Peyer's patch (tissue), 4 donors: ENCODE measurements around the gene SLC27A2. TPM values are rescaled to one million over a fixed set of nuclear protein-coding genes. Genes with fewer than 3 reads are reported as not detected.

Source experiments
- DNase-seq, 3 donors: peaks; one replicate each; pipeline ENCODE4 v3.0.0-alpha.2; 2017 to 2019
- H3K27ac ChIP-seq, 4 donors: fragments of 200-600 bp; sonication (generic); one replicate each; pipeline ENCODE4 v1.5.1; 2016 to 2019
- H3K27me3 ChIP-seq, 2 donors: fragments of 200-600 bp; sonication (generic); one replicate each; pipeline ENCODE4 v1.5.1; 2019
- H3K36me3 ChIP-seq, 3 donors: fragments of 200-600 bp; sonication (generic); one replicate each; pipeline ENCODE4 v1.5.1; 2016 to 2019
- H3K4me1 ChIP-seq, 4 donors: fragments of 200-600 bp; sonication (generic); one replicate each; pipeline ENCODE4 v1.5.1; 2016 to 2019
- H3K4me3 ChIP-seq, 4 donors: fragments of 200-600 bp; sonication (generic); 1 replicate in 3 of 4; 2 replicates in 1 of 4; pipeline ENCODE4 v1.5.1; 2016 to 2019; ENCODE audit warnings: mild to moderate bottlenecking in 1 of 4
- H3K9me3 ChIP-seq, 4 donors: fragments of 200-600 bp; sonication (generic); one replicate each; pipeline ENCODE4 v1.5.1; 2016 to 2019; ENCODE audit warnings: mild to moderate bottlenecking in 1 of 4
- CTCF ChIP-seq, 6 experiments: fragments of 450-650 bp in 4 of 6; fragments of 200-600 bp in 2 of 6; sonication (generic) in 1 of 6; IDR thresholded peaks; one replicate each; pipeline ENCODE4 v1.5.1; 2017 to 2019; ENCODE audit warnings: antibody characterized with exemption in 6 of 6, mild to moderate bottlenecking in 3 of 6, moderate library complexity in 1 of 6
- POLR2A ChIP-seq, 2 donors: fragments of 450-650 bp; IDR thresholded peaks; one replicate each; pipeline ENCODE4 v1.5.1; 2017; ENCODE audit warnings: antibody characterized with exemption in 2 of 2, mild to moderate bottlenecking in 2 of 2, moderate library complexity in 2 of 2
- total RNA-seq, 4 donors: library from RNA; depleted of rRNA; stranded (reverse); fragments of >200 nt; gene quantifications; one replicate each; pipeline ENCODE4 v1.1.0, GENCODE V29; 2016

The SLC27A2 gene
- total RNA-seq, 4 donors from 2014 or later, result 8.3 to 47.9 (median 32.3) TPM

- no peak for DNase-seq
- Histone ChIP-seq H3K4me1 (no peaks in the 10 kb centered on the region), H3K27me3 (no peaks in the 10 kb centered on the region), H3K9me3 (no peaks in the 10 kb centered on the region), H3K36me3 (no peaks in the 10 kb centered on the region), H3K4me3 (no peak overlapping the region), H3K27ac (no peak overlapping the region)
- no peak for TF ChIP-seq CTCF (IDR thresholded peaks at IDR 0.05)
- TF ChIP-seq POLR2A (IDR thresholded peaks at IDR 0.05), result no peak
These were observed 80.0 kb downstream of the SLC27A2 start for GRCh38 chr15:50261981-50262380.

GRCh38 chr15:50262533-50262932 is 80.5 kb downstream of the SLC27A2 start:
- H3K9me3 ChIP-seq, result no peaks in the 10 kb centered on the region
- H3K36me3 ChIP-seq, result no peaks in the 10 kb centered on the region
- H3K4me3 ChIP-seq, result no peak overlapping the region
- peak in 1 of 3 donors; percentile 51 for DNase-seq
- no peak overlapping the region for H3K27ac ChIP-seq
- H3K4me1 ChIP-seq, result no peaks in the 10 kb centered on the region
- no peak for TF ChIP-seq POLR2A (IDR thresholded peaks at IDR 0.05)
- no peak for TF ChIP-seq CTCF (IDR thresholded peaks at IDR 0.05)
- no peaks in the 10 kb centered on the region for H3K27me3 ChIP-seq

- H3K4me1 ChIP-seq, result no peaks in the 10 kb centered on the region
- no peaks in the 10 kb centered on the region for H3K27me3 ChIP-seq
- H3K36me3 ChIP-seq, result no peaks in the 10 kb centered on the region
- H3K9me3 ChIP-seq, result no peaks in the 10 kb centered on the region
- no peak within 1 kb of the TSS for H3K27ac ChIP-seq
- H3K4me3 ChIP-seq, result no peak within 1 kb of the TSS
- DNase-seq, result no peak
- TF ChIP-seq CTCF (IDR thresholded peaks at IDR 0.05) (no peak), POLR2A (IDR thresholded peaks at IDR 0.05) (no peak)
These were observed 83.6 kb downstream of the SLC27A2 start, which contains the start of gene HDC for GRCh38 chr15:50265620-50266019. Gene HDC (minus strand): TSS chr15:50265726. CDS start chr15:50265623, 103 bp downstream.

GRCh38 chr15:50267577-50267976 is 85.6 kb downstream of the SLC27A2 start:
- Histone ChIP-seq H3K27me3 (no peaks in the 10 kb centered on the region), H3K36me3 (no peaks in the 10 kb centered on the region), H3K4me1 (no peaks in the 10 kb centered on the region), H3K27ac (no peak overlapping the region), H3K4me3 (no peak overlapping the region), H3K9me3 (no peaks in the 10 kb centered on the region)
- TF ChIP-seq POLR2A (IDR thresholded peaks at IDR 0.05) (no peak), CTCF (IDR thresholded peaks at IDR 0.05) (no peak)
- no peak for DNase-seq

- Histone ChIP-seq H3K36me3 (no peaks in the 10 kb centered on the region), H3K27ac (no peak overlapping the region), H3K4me3 (no peak overlapping the region), H3K9me3 (no peaks in the 10 kb centered on the region), H3K4me1 (no peaks in the 10 kb centered on the region), H3K27me3 (no peaks in the 10 kb centered on the region)
- TF ChIP-seq CTCF (IDR thresholded peaks at IDR 0.05) (no peak), POLR2A (IDR thresholded peaks at IDR 0.05) (no peak)
- no peak for DNase-seq
These were observed 93.1 kb downstream of the SLC27A2 start for GRCh38 chr15:50275091-50275490.

- Histone ChIP-seq H3K36me3 (peaks cover 0 to 3% (median 0%) of the 10 kb centered on the region in 3 donors), H3K9me3 (no peaks in the 10 kb centered on the region), H3K4me3 (no peak overlapping the region), H3K4me1 (no peaks in the 10 kb centered on the region), H3K27ac (no peak overlapping the region), H3K27me3 (no peaks in the 10 kb centered on the region)
- no peak for DNase-seq
- TF ChIP-seq POLR2A (IDR thresholded peaks at IDR 0.05), result no peak
- no peak for TF ChIP-seq CTCF (IDR thresholded peaks at IDR 0.05)
These were observed 93.9 kb downstream of the SLC27A2 start for GRCh38 chr15:50275908-50276307.
